Measurements from ENCODE around the gene NDUFV1.

NDUFV1 gene

DNA sequence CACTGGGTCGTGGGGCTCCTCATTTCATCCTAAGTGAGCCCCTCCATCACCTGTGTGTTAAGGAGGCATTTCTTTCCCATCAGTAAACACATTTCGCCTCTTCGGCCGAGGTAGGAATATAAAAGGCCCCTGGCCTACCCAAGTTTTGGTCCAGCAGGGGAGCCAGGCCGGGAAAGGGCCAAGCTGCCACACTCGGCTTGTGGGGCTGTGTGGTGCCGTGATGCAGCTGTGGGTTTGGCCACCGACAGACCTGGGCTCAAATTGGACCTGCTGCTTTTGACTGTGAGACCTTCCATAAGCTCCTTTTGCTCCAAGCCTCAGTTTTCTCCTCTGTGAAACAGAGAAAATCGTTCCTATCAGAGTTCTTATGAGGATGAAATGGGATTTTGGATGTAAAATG lies 771 bp downstream of the NDUFV1 start:
- Histone ChIP-seq H3K9me3 (ENCODE audit: control insufficient read depth, low read length) (no peaks in the 10 kb centered on the region), H3K4me3 (ENCODE audit: low read depth, low read length) (peak overlapping the region; percentile 97), H3K27me3 (ENCODE audit: control insufficient read depth, insufficient read depth, low read length) (no peaks in the 10 kb centered on the region), H3K9ac (peak overlapping the region; percentile 46), H3K4me2 (ENCODE audit: low read length) (peak overlapping the region; percentile 86), H3K27ac (peak overlapping the region; percentile 79), H3K36me3 (ENCODE audit: control insufficient read depth, insufficient read depth, low read length) (no peaks in the 10 kb centered on the region), H3K79me2 (peaks cover 3% of the 10 kb centered on the region), H3K4me1 (peaks cover 3% of the 10 kb centered on the region), H2AFZ (no peak overlapping the region)
- TF ChIP-seq, protein P1, sequence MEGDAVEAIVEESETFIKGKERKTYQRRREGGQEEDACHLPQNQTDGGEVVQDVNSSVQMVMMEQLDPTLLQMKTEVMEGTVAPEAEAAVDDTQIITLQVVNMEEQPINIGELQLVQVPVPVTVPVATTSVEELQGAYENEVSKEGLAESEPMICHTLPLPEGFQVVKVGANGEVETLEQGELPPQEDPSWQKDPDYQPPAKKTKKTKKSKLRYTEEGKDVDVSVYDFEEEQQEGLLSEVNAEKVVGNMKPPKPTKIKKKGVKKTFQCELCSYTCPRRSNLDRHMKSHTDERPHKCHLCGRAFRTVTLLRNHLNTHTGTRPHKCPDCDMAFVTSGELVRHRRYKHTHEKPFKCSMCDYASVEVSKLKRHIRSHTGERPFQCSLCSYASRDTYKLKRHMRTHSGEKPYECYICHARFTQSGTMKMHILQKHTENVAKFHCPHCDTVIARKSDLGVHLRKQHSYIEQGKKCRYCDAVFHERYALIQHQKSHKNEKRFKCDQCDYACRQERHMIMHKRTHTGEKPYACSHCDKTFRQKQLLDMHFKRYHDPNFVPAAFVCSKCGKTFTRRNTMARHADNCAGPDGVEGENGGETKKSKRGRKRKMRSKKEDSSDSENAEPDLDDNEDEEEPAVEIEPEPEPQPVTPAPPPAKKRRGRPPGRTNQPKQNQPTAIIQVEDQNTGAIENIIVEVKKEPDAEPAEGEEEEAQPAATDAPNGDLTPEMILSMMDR (IDR thresholded peaks at IDR 0.05) = no peak

DNA sequence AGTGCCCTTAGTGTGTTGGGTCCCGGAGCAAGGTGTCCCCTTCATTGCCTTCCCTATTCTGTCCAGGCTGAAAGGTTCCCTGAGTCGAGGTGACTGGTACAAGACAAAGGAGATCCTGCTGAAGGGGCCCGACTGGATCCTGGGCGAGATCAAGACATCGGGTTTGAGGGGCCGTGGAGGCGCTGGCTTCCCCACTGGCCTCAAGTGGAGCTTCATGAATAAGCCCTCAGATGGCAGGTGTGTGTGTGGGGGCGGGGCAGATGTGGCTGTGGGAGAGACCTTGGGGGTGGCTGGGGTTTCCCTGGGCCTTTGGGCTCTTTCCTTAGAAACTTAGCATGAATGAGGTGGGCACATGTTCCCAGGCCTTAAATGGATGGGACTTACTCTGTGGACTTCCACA lies 1.8 kb downstream of the NDUFV1 start:
- no peak overlapping the region for H3K27ac ChIP-seq
- H2AFZ ChIP-seq = no peak overlapping the region
- H3K9me3 ChIP-seq (ENCODE audit: control insufficient read depth, low read length) = no peaks in the 10 kb centered on the region
- H3K4me1 ChIP-seq = peaks cover 3% of the 10 kb centered on the region
- TF ChIP-seq, protein P1 (IDR thresholded peaks at IDR 0.05) = no peak
- no peak overlapping the region for H3K4me3 ChIP-seq (ENCODE audit: low read depth, low read length)
- no peak overlapping the region for H3K4me2 ChIP-seq (ENCODE audit: low read length)
- H3K79me2 ChIP-seq = peaks cover 3% of the 10 kb centered on the region
- H3K9ac ChIP-seq = no peak overlapping the region
- H3K36me3 ChIP-seq (ENCODE audit: control insufficient read depth, insufficient read depth, low read length) = no peaks in the 10 kb centered on the region
- no peaks in the 10 kb centered on the region for H3K27me3 ChIP-seq (ENCODE audit: control insufficient read depth, insufficient read depth, low read length)

DNA sequence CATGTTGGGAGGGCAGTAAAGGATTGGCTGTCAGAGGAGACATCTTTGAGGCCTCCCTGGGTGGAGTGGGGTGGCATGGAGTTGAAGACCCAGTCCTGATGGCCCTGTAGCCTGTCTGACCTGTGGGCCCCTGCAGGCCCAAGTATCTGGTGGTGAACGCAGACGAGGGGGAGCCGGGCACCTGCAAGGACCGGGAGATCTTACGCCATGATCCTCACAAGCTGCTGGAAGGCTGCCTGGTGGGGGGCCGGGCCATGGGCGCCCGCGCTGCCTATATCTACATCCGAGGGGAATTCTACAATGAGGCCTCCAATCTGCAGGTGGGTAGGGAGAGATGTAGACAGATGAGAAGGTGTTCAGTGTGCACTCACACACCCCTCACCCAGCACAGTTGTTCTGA lies 2.6 kb downstream of the NDUFV1 start:
- Histone ChIP-seq H3K4me1 (peaks cover 8% of the 10 kb centered on the region), H3K9me3 (ENCODE audit: control insufficient read depth, low read length) (no peaks in the 10 kb centered on the region), H3K36me3 (ENCODE audit: control insufficient read depth, insufficient read depth, low read length) (no peaks in the 10 kb centered on the region), H3K4me2 (ENCODE audit: low read length) (peak overlapping the region; percentile 35), H2AFZ (no peak overlapping the region), H3K79me2 (peaks cover 3% of the 10 kb centered on the region), H3K9ac (no peak overlapping the region), H3K27me3 (ENCODE audit: control insufficient read depth, insufficient read depth, low read length) (no peaks in the 10 kb centered on the region), H3K27ac (peak overlapping the region; percentile 4), H3K4me3 (ENCODE audit: low read depth, low read length) (no peak overlapping the region)
- TF ChIP-seq, protein P1 (IDR thresholded peaks at IDR 0.05) = no peak

DNA sequence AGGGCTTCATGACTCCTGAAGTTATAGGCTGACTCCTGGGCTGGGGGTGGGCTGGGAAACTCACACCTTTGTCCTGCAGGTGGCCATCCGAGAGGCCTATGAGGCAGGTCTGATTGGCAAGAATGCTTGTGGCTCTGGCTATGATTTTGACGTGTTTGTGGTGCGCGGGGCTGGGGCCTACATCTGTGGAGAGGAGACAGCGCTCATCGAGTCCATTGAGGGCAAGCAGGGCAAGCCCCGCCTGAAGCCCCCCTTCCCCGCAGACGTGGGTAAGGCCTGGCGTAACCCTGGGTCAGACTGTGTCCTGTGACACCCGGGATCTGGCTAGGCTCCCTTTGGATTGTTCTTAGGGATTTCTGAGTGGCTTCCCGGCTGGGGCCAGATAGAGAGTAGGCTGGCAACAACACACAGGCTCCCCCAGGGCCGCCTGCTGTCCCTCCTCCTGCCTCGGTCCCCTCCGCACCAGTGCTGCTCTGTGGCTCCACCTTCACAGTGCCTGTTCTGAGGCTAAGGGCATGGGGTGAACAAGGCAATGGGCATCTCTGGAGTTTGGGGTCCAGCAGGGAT lies 3.6 kb downstream of the NDUFV1 start:
- Histone ChIP-seq H3K9ac (no peak overlapping the region), H3K36me3 (ENCODE audit: control insufficient read depth, insufficient read depth, low read length) (no peaks in the 10 kb centered on the region), H2AFZ (no peak overlapping the region), H3K4me1 (peaks cover 8% of the 10 kb centered on the region), H3K9me3 (ENCODE audit: control insufficient read depth, low read length) (no peaks in the 10 kb centered on the region), H3K27ac (no peak overlapping the region), H3K4me2 (ENCODE audit: low read length) (peak overlapping the region; percentile 31), H3K4me3 (ENCODE audit: low read depth, low read length) (peak overlapping the region; percentile 22), H3K27me3 (ENCODE audit: control insufficient read depth, insufficient read depth, low read length) (no peaks in the 10 kb centered on the region), H3K79me2 (peaks cover 3% of the 10 kb centered on the region)
- TF ChIP-seq, protein P1 (IDR thresholded peaks at IDR 0.05) = no peak

DNA sequence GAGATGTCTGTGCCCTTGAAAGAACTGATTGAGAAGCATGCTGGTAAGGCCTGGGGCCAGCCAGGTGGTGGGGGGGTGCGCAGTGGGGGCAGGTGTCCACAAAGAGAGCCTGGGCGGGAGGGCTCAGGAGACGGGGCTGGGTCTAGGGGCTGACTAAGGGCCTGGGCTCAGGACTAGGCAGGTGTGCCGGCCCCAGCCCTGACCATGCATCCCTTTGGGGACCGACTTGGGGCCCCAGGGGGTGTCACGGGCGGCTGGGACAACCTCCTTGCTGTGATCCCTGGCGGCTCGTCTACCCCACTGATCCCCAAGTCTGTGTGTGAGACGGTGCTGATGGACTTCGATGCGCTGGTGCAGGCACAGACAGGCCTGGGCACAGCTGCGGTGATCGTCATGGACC lies 4.4 kb downstream of the NDUFV1 start:
- no peak overlapping the region for H3K4me2 ChIP-seq (ENCODE audit: low read length)
- no peaks in the 10 kb centered on the region for H3K36me3 ChIP-seq (ENCODE audit: control insufficient read depth, insufficient read depth, low read length)
- no peak overlapping the region for H3K9ac ChIP-seq
- H3K4me1 ChIP-seq = peaks cover 8% of the 10 kb centered on the region
- no peaks in the 10 kb centered on the region for H3K27me3 ChIP-seq (ENCODE audit: control insufficient read depth, insufficient read depth, low read length)
- TF ChIP-seq, protein P1 (IDR thresholded peaks at IDR 0.05) = no peak
- H3K4me3 ChIP-seq (ENCODE audit: low read depth, low read length) = no peak overlapping the region
- H3K27ac ChIP-seq = no peak overlapping the region
- no peaks in the 10 kb centered on the region for H3K9me3 ChIP-seq (ENCODE audit: control insufficient read depth, low read length)
- H3K79me2 ChIP-seq = peaks cover 3% of the 10 kb centered on the region
- no peak overlapping the region for H2AFZ ChIP-seq

Data from parathyroid adenoma (tissue), 2 donors.